Body of pancreas (tissue), 4 donors: ENCODE results near the gene VAPB.

Experiments used
- CTCF ChIP-seq, 7 experiments: fragments of 450-650 bp in 4 of 7; fragments of 200-600 bp in 3 of 7; sonication (generic) in 3 of 7; IDR thresholded peaks; one replicate each; pipeline ENCODE4 v1.5.1; 2016 to 2019; ENCODE audit warnings: antibody characterized with exemption in 7 of 7
- POLR2A ChIP-seq, 3 donors: fragments of 450-650 bp; IDR thresholded peaks; one replicate each; pipeline ENCODE4 v1.6.1; 2016; ENCODE audit warnings: antibody characterized with exemption in 3 of 3, mild to moderate bottlenecking in 2 of 3

- no peak for TF ChIP-seq CTCF (IDR thresholded peaks at IDR 0.05)
- TF ChIP-seq POLR2A (IDR thresholded peaks at IDR 0.05): no peak
Observed at GRCh38 chr20:58466095-58466708, 77.2 kb downstream of the VAPB start.
